Peyer's patch (tissue), 4 donors: ENCODE measurements around the gene SIRPB2.

ENCODE experiments used
- CTCF ChIP-seq, 6 experiments: fragments of 450-650 bp in 4 of 6; fragments of 200-600 bp in 2 of 6; sonication (generic) in 1 of 6; IDR thresholded peaks; one replicate each; pipeline ENCODE4 v1.5.1; 2017 to 2019; ENCODE audit warnings: antibody characterized with exemption in 6 of 6, mild to moderate bottlenecking in 3 of 6, moderate library complexity in 1 of 6
- POLR2A ChIP-seq, 2 donors: fragments of 450-650 bp; IDR thresholded peaks; one replicate each; pipeline ENCODE4 v1.5.1; 2017; ENCODE audit warnings: antibody characterized with exemption in 2 of 2, mild to moderate bottlenecking in 2 of 2, moderate library complexity in 2 of 2

- TF ChIP-seq CTCF (IDR thresholded peaks at IDR 0.05) = no peak
- no peak for TF ChIP-seq POLR2A (IDR thresholded peaks at IDR 0.05)
These were observed 50.1 kb downstream of the SIRPB2 start for GRCh38 chr20:1441133-1441532.
